GDM1 (cell line): Measurements from ENCODE around the gene KLHL22.
"Not testable (repeated sequence)": the region's sequence is repeated elsewhere in the genome, so short reads cannot be mapped to it uniquely, and the experiment has no call there.

Experiments
- DNase-seq: peaks from one replicate; lab custom pipeline; 2025; lab: John Stamatoyannopoulos, UW

KLHL22 gene

GRCh38 chr22:20400606-20401375, 94.8 kb downstream of the KLHL22 start:
- DNase-seq, result no peak

GRCh38 chr22:20399866-20400605, 95.6 kb downstream of the KLHL22 start:
- no peak for DNase-seq

- DNase-seq, result no peak
Observed at GRCh38 chr22:20398420-20398819, 97.2 kb downstream of the KLHL22 start.

- no peak for DNase-seq
Observed at GRCh38 chr22:20397498-20397897, 98.1 kb downstream of the KLHL22 start.

- DNase-seq, result no peak
Observed at GRCh38 chr22:20396639-20397038, 99.0 kb downstream of the KLHL22 start.

GRCh38 chr22:20395907-20396287, 99.7 kb downstream of the KLHL22 start:
- no peak for DNase-seq

- no peak for DNase-seq
Observed at GRCh38 chr22:20395181-20395906, 100.3 kb downstream of the KLHL22 start.

- peak; percentile 78 for DNase-seq
Observed at GRCh38 chr22:20393705-20394476, 101.7 kb downstream of the KLHL22 start, which contains the start of gene ZNF74. ZNF74 (plus strand) TSS chr22:20394151; CDS start chr22:20394629, 478 bp downstream.

- no peak for DNase-seq
Observed at GRCh38 chr22:20392983-20393704, 102.5 kb downstream of the KLHL22 start.

GRCh38 chr22:20392365-20392881, 103.2 kb downstream of the KLHL22 start:
- DNase-seq, result not testable (repeated sequence)
